Muscle layer of duodenum (tissue), 2 donors: ENCODE data around the gene NEU1.

Experiments used
- H3K27ac ChIP-seq: one replicate; pipeline ENCODE4 v1.7.0; 2013; ENCODE audit warnings: mild to moderate bottlenecking, low read length
- H3K27me3 ChIP-seq: one replicate; pipeline ENCODE4 v1.7.0; 2013; ENCODE audit warnings: low read depth, mild to moderate bottlenecking, control low read depth, low read length
- H3K36me3 ChIP-seq, 2 donors: one replicate each; pipeline ENCODE4 v1.7.0; 2013; ENCODE audit warnings: low read length in 2 of 2, control low read depth in 1 of 2, mild to moderate bottlenecking in 1 of 2; ENCODE audit not compliant: insufficient read depth in 2 of 2, control insufficient read depth in 1 of 2
- H3K4me1 ChIP-seq, 2 donors: one replicate each; pipeline ENCODE4 v1.7.0; 2013; ENCODE audit warnings: low read length in 2 of 2, mild to moderate bottlenecking in 2 of 2, control low read depth in 1 of 2, moderate library complexity in 1 of 2; ENCODE audit not compliant: insufficient read depth in 2 of 2, control insufficient read depth in 1 of 2
- H3K4me3 ChIP-seq, 2 donors: one replicate each; pipeline ENCODE4 v1.7.0; 2013; ENCODE audit warnings: low read length in 2 of 2, low read depth in 1 of 2, mild to moderate bottlenecking in 1 of 2
- H3K9me3 ChIP-seq, 2 donors: one replicate each; pipeline ENCODE4 v1.7.0; 2013; ENCODE audit warnings: low read length in 2 of 2, control low read depth in 1 of 2, mild to moderate bottlenecking in 1 of 2; ENCODE audit not compliant: control insufficient read depth in 1 of 2
- donor health status: healthy.

NEU1 gene

GRCh38 chr6:31901415-31901952 lies 38.9 kb upstream of the NEU1 start:
- Histone ChIP-seq H3K27ac (no peak overlapping the region), H3K4me3 (peak overlapping the region; percentile 21 to 85), H3K4me1 (peaks cover 7 to 33% of the 10 kb centered on the region in 2 donors), H3K9me3 (no peaks in the 10 kb centered on the region), H3K27me3 (no peaks in the 10 kb centered on the region), H3K36me3 (no peaks in the 10 kb centered on the region)

GRCh38 chr6:31900917-31901414 lies 38.3 kb upstream of the NEU1 start:
- Histone ChIP-seq H3K4me3 (peak overlapping the region; percentile 21 to 85), H3K36me3 (peaks cover 0 to 3% of the 10 kb centered on the region in 2 donors), H3K4me1 (peaks cover 7 to 33% of the 10 kb centered on the region in 2 donors), H3K9me3 (no peaks in the 10 kb centered on the region), H3K27ac (no peak overlapping the region), H3K27me3 (no peaks in the 10 kb centered on the region)

GRCh38 chr6:31899882-31900722 lies 37.5 kb upstream of the NEU1 start:
- Histone ChIP-seq H3K36me3 (peaks cover under 1 to 11% of the 10 kb centered on the region in 2 donors), H3K9me3 (no peaks in the 10 kb centered on the region), H3K4me1 (peaks cover 7 to 33% of the 10 kb centered on the region in 2 donors), H3K27me3 (no peaks in the 10 kb centered on the region), H3K27ac (no peak overlapping the region), H3K4me3 (no peak overlapping the region)

- H3K27me3 ChIP-seq = no peaks in the 10 kb centered on the region
- H3K4me3 ChIP-seq = no peak overlapping the region
- H3K27ac ChIP-seq = no peak overlapping the region
- H3K4me1 ChIP-seq = peaks cover 7 to 33% of the 10 kb centered on the region in 2 donors
- peaks cover 4 to 17% of the 10 kb centered on the region in 2 donors for H3K36me3 ChIP-seq
- H3K9me3 ChIP-seq = no peaks in the 10 kb centered on the region
Measured at GRCh38 chr6:31899215-31899614, 36.6 kb upstream of the NEU1 start.

- H3K36me3 ChIP-seq = peaks cover 5 to 21% of the 10 kb centered on the region in 2 donors
- H3K9me3 ChIP-seq = no peaks in the 10 kb centered on the region
- peaks cover 7 to 33% of the 10 kb centered on the region in 2 donors for H3K4me1 ChIP-seq
- H3K27ac ChIP-seq = peak overlapping the region; percentile 93
- no peaks in the 10 kb centered on the region for H3K27me3 ChIP-seq
- H3K4me3 ChIP-seq = peak overlapping the region; percentile 95 to 99
Measured at GRCh38 chr6:31898383-31899011, 35.9 kb upstream of the NEU1 start.

- Histone ChIP-seq H3K27ac (peak within 1 kb of the TSS; percentile 93), H3K9me3 (no peaks in the 10 kb centered on the region), H3K36me3 (peaks cover 12 to 28% of the 10 kb centered on the region in 2 donors), H3K27me3 (no peaks in the 10 kb centered on the region), H3K4me3 (peak within 1 kb of the TSS; percentile 95 to 99), H3K4me1 (peaks cover 7 to 31% of the 10 kb centered on the region in 2 donors)
Measured at GRCh38 chr6:31897612-31898382, 35.2 kb upstream of the NEU1 start, which contains the start of gene EHMT2. EHMT2 (minus strand) TSS chr6:31897698; CDS start chr6:31897677, 21 bp downstream.

GRCh38 chr6:31896856-31897611 lies 34.4 kb upstream of the NEU1 start:
- peaks cover 4 to 27% of the 10 kb centered on the region in 2 donors for H3K4me1 ChIP-seq
- H3K27ac ChIP-seq = peak overlapping the region; percentile 51
- H3K4me3 ChIP-seq = peak overlapping the region; percentile 48 to 95
- H3K36me3 ChIP-seq = peaks cover 14 to 34% of the 10 kb centered on the region in 2 donors
- no peaks in the 10 kb centered on the region for H3K9me3 ChIP-seq
- no peaks in the 10 kb centered on the region for H3K27me3 ChIP-seq

- Histone ChIP-seq H3K27me3 (no peaks in the 10 kb centered on the region), H3K4me1 (peaks cover 4 to 27% of the 10 kb centered on the region in 2 donors), H3K9me3 (no peaks in the 10 kb centered on the region), H3K36me3 (peaks cover 14 to 39% of the 10 kb centered on the region in 2 donors), H3K27ac (peak overlapping the region; percentile 51), H3K4me3 (peak overlapping the region; percentile 48 to 95)
Measured at GRCh38 chr6:31896493-31896855, 33.9 kb upstream of the NEU1 start.

GRCh38 chr6:31892821-31893220 lies 30.2 kb upstream of the NEU1 start:
- Histone ChIP-seq H3K27me3 (no peaks in the 10 kb centered on the region), H3K27ac (no peak overlapping the region), H3K4me3 (no peak overlapping the region), H3K4me1 (no peaks in the 10 kb centered on the region), H3K36me3 (peaks cover 17 to 60% of the 10 kb centered on the region in 2 donors), H3K9me3 (no peaks in the 10 kb centered on the region)

GRCh38 chr6:31889331-31889972 lies 26.8 kb upstream of the NEU1 start:
- no peaks in the 10 kb centered on the region for H3K27me3 ChIP-seq
- H3K4me1 ChIP-seq = no peaks in the 10 kb centered on the region
- no peaks in the 10 kb centered on the region for H3K9me3 ChIP-seq
- H3K36me3 ChIP-seq = peaks cover 28 to 78% of the 10 kb centered on the region in 2 donors
- H3K4me3 ChIP-seq = no peak overlapping the region
- H3K27ac ChIP-seq = no peak overlapping the region
